SU-DHL-6 (cell line): ENCODE results near the gene CDX2.

ENCODE experiments used
- H2AFZ ChIP-seq: fragments of 200-600 bp; sonication (generic); 2 replicates; pipeline ENCODE4 v1.6.1; 2014; ENCODE audit warnings: low read depth, mild to moderate bottlenecking, moderate library complexity, mixed read lengths, antibody characterized with exemption, low read length; ENCODE audit not compliant: severe bottlenecking
- H3F3A ChIP-seq: fragments of 200-600 bp; shearing (Covaris generic); 2 replicates; pipeline ENCODE4 v1.6.0; 2016; ENCODE audit warnings: antibody characterized with exemption, mild to moderate bottlenecking; ENCODE audit not compliant: insufficient read depth
- H3K27ac ChIP-seq: fragments of 200-600 bp; sonication (generic); 2 replicates; pipeline ENCODE4 v1.5.1; 2016; ENCODE audit warnings: low read depth, mild to moderate bottlenecking, low read length, moderate library complexity, mixed read lengths
- H3K27me3 ChIP-seq: fragments of 200-600 bp; sonication (generic), shearing (Covaris generic); 2 replicates; pipeline ENCODE4 v1.6.0; 2014; ENCODE audit warnings: mild to moderate bottlenecking, low read length
- H3K36me3 ChIP-seq: fragments of 200-600 bp; sonication (generic); 2 replicates; pipeline ENCODE4 v1.6.1; 2014; ENCODE audit warnings: mild to moderate bottlenecking, low read length, mixed read lengths
- H3K4me2 ChIP-seq: fragments of 300-600, 200-600 bp; shearing (Covaris generic), sonication (generic); 2 replicates; pipeline ENCODE4 v1.6.0; 2014; ENCODE audit warnings: low read length, low read depth, mild to moderate bottlenecking; ENCODE audit not compliant: poor library complexity, severe bottlenecking
- H3K4me3 ChIP-seq: fragments of 200-600 bp; sonication (generic); 2 replicates; pipeline ENCODE4 v1.5.1; 2014; ENCODE audit warnings: antibody characterized with exemption, low read length, mild to moderate bottlenecking, mixed read lengths; ENCODE audit not compliant: insufficient read depth, poor library complexity, severe bottlenecking
- H3K79me2 ChIP-seq: fragments of 200-600 bp; sonication (generic); 2 replicates; pipeline ENCODE4 v1.6.1; 2014; ENCODE audit warnings: mild to moderate bottlenecking, low read length, moderate library complexity; ENCODE audit not compliant: insufficient read depth
- H3K9ac ChIP-seq: fragments of 200-600 bp; sonication (generic); 2 replicates; pipeline ENCODE4 v1.7.0; 2014; ENCODE audit warnings: mild to moderate bottlenecking, low read length
- H3K9me2 ChIP-seq: fragments of 200-600 bp; sonication (generic); replicated peaks from 2 replicates; pipeline ENCODE4 v1.6.1; 2014; ENCODE audit warnings: low read length; ENCODE audit not compliant: insufficient read depth
- H3K9me3 ChIP-seq: fragments of 200-600 bp; sonication (generic); 2 replicates; pipeline ENCODE4 v1.6.1; 2014; ENCODE audit warnings: low read length, mixed read lengths; ENCODE audit not compliant: insufficient read depth
- H4K20me1 ChIP-seq: fragments of 200-600 bp; sonication (generic); 2 replicates; pipeline ENCODE4 v1.6.1; 2014; ENCODE audit warnings: low read depth, mild to moderate bottlenecking, antibody characterized with exemption, low read length, moderate library complexity, mixed read lengths
- EZH2phosphoT487 ChIP-seq: fragments of 200-600 bp; sonication (generic), shearing (Covaris generic); conservative IDR thresholded peaks from 2 replicates; pipeline ENCODE4 v1.6.1; 2018; ENCODE audit warnings: mild to moderate bottlenecking, antibody characterized with exemption, low read length, moderate library complexity, mixed read lengths
- TF ChIP-seq, protein P1 (sequence below): fragments of 200-600 bp; sonication (generic); IDR thresholded peaks from one replicate; pipeline ENCODE4 v1.5.1; 2017; ENCODE audit warnings: antibody characterized with exemption, mild to moderate bottlenecking, low read length, moderate library complexity; ENCODE audit not compliant: insufficient read depth, poor library complexity, severe bottlenecking

The CDX2 gene

DNA sequence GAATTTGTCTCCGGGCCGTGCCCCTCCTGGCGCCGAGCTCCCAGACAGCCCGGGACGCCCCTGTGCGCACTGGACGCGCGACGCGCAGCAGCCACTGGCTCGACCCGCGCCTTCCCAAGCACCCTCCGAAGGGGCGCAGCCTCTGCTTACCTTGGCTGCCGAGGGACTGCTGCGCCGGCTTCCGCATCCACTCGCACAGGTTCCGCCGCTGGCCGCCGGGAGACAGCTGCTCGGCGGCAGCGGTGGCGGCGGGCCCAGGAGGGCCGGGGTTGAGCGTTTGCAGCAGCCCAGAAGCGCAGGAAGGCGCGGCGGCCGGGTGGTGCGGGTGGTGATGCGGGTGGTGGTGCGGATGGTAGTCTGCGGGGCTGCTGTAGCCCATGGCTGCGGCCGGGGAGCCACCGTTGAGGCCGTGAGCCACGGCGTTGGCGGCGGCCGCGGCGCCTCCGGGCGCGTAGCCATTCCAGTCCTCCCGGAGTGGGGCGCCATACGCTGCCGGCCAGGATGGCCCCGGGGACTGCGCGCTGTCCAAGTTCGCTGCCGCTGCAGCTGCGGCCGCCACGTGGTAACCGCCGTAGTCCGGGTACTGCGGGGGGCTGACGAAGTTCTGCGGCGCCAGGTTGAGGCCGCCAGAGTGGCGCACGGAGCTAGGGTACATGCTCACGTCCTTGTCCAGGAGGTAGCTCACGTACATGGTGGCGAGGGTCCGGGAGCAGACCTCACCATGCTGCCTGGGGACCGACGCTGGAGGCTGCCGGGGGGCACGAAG, 616 bp downstream of the CDX2 start:
- no peak overlapping the region for H3K9ac ChIP-seq
- H3K9me2 ChIP-seq = no peaks in the 10 kb centered on the region
- H3K36me3 ChIP-seq = no peaks in the 10 kb centered on the region
- no peaks in the 10 kb centered on the region for H4K20me1 ChIP-seq
- H2AFZ ChIP-seq = no peak overlapping the region
- H3K4me3 ChIP-seq = no peak overlapping the region
- no peaks in the 10 kb centered on the region for H3K27me3 ChIP-seq
- no peaks in the 10 kb centered on the region for H3K79me2 ChIP-seq
- no peaks in the 10 kb centered on the region for H3K9me3 ChIP-seq
- H3K4me2 ChIP-seq = no peak overlapping the region
- H3K27ac ChIP-seq = no peak overlapping the region
- H3F3A ChIP-seq = no peaks in the 10 kb centered on the region
- TF ChIP-seq, protein P1, sequence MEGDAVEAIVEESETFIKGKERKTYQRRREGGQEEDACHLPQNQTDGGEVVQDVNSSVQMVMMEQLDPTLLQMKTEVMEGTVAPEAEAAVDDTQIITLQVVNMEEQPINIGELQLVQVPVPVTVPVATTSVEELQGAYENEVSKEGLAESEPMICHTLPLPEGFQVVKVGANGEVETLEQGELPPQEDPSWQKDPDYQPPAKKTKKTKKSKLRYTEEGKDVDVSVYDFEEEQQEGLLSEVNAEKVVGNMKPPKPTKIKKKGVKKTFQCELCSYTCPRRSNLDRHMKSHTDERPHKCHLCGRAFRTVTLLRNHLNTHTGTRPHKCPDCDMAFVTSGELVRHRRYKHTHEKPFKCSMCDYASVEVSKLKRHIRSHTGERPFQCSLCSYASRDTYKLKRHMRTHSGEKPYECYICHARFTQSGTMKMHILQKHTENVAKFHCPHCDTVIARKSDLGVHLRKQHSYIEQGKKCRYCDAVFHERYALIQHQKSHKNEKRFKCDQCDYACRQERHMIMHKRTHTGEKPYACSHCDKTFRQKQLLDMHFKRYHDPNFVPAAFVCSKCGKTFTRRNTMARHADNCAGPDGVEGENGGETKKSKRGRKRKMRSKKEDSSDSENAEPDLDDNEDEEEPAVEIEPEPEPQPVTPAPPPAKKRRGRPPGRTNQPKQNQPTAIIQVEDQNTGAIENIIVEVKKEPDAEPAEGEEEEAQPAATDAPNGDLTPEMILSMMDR = no peak
- TF ChIP-seq EZH2phosphoT487 = no peak

DNA sequence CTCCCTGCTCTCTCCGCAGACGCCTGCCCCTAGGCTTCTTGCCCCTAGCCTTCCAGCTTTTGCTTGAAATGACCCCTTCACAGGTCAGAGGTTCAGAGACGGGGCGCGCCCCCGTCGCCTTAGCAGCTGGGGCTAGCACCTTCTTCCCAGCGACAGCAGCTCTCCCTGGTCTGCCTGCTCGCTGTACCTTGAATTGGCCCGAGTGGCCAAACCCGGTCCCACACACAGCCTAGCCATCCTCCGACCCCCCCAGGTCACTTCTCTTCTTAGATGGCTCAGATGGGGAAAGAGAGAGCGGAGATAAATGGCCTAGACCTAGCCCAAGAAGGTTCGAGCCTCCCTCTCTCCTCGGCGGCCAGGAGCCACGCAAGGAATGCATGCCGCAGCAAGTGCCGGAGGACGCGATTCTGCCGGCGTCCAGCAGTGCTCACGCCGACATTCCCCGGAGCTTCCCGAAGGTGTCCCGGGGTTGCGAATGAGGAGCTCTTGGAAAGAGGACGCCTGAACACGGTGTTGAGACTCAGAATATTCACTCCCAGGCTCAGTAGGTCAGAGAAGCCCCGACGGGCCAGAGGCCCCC, 1.3 kb downstream of the CDX2 start:
- Histone ChIP-seq H3K4me3 (no peak overlapping the region), H3K27me3 (no peaks in the 10 kb centered on the region), H4K20me1 (no peaks in the 10 kb centered on the region), H3K79me2 (no peaks in the 10 kb centered on the region), H2AFZ (no peak overlapping the region), H3K27ac (no peak overlapping the region), H3K9ac (no peak overlapping the region), H3K36me3 (no peaks in the 10 kb centered on the region), H3F3A (no peaks in the 10 kb centered on the region), H3K9me2 (no peaks in the 10 kb centered on the region), H3K4me2 (no peak overlapping the region), H3K9me3 (no peaks in the 10 kb centered on the region)
- no peak for TF ChIP-seq EZH2phosphoT487
- TF ChIP-seq, protein P1 = no peak

DNA sequence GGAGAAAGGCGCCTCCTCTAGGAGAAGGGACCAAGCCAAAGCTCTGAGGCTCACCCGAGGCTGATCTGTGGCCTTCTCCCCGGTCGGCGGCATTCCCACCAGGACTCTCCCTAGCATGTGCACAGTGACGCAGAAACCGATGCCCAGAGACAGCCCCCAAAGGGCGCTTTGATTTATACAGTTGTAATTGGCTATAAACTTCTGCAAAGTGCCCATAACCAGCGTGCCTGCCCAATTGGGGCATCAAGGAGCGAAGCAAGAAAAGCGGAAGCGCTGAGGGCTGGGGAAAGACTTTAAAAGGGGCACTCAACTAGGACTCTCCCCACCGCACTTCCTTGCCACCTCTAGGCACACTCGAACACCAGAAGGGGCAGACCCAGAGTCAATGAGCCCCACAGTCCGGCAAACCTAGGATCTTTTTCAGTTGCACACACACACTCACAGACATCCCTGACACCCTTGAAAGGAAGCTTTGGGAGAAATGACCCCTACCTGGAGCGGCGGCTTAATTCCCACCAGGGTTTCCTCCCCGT, 1.8 kb downstream of the CDX2 start:
- H3K9ac ChIP-seq = no peak overlapping the region
- H3K79me2 ChIP-seq = no peaks in the 10 kb centered on the region
- no peaks in the 10 kb centered on the region for H3K9me2 ChIP-seq
- H3K4me3 ChIP-seq = no peak overlapping the region
- no peak for TF ChIP-seq EZH2phosphoT487
- TF ChIP-seq, protein P1 = no peak
- H3F3A ChIP-seq = no peaks in the 10 kb centered on the region
- no peaks in the 10 kb centered on the region for H3K27me3 ChIP-seq
- H3K4me2 ChIP-seq = no peak overlapping the region
- H4K20me1 ChIP-seq = no peaks in the 10 kb centered on the region
- H2AFZ ChIP-seq = no peak overlapping the region
- H3K36me3 ChIP-seq = no peaks in the 10 kb centered on the region
- no peaks in the 10 kb centered on the region for H3K9me3 ChIP-seq
- no peak overlapping the region for H3K27ac ChIP-seq
